HepG2 (cell line): ENCODE results near the gene GEMIN2. TPM values are rescaled to one million over a fixed set of nuclear protein-coding genes. Genes with fewer than 3 reads are reported as not detected.

Experiments used
- GABPA ChIP-seq, 2 experiments: IDR thresholded peaks; 2 replicates each; pipeline ENCODE4 v1.6.1; 2011 to 2016; ENCODE audit warnings: low read depth in 2 of 2, low read length in 1 of 2, missing biosample characterization in 1 of 2, missing genetic modification characterization in 1 of 2
- HHEX ChIP-seq: IDR thresholded peaks from 2 replicates; pipeline ENCODE4 v1.6.1; 2016; ENCODE audit warnings: control low read depth
- ISX ChIP-seq: sonication (generic); formaldehyde crosslinking; conservative IDR thresholded peaks from 2 replicates; pipeline ENCODE4 v1.5.0; 2020; ENCODE audit warnings: missing genetic modification reagents
- KDM2A ChIP-seq: sonication (generic); formaldehyde crosslinking; IDR thresholded peaks from 2 replicates; pipeline ENCODE4 v1.4.0; 2020; ENCODE audit warnings: low read depth, missing genetic modification reagents, borderline replicate concordance
- MAFG ChIP-seq: sonication (generic); formaldehyde crosslinking; IDR thresholded peaks from 2 replicates; pipeline ENCODE4 v1.5.1; 2020; ENCODE audit warnings: mild to moderate bottlenecking, missing genetic modification reagents
- MXD4 ChIP-seq: IDR thresholded peaks from 2 replicates; pipeline ENCODE4 v1.6.1; 2016; ENCODE audit warnings: mild to moderate bottlenecking, missing biosample characterization, missing genetic modification reagents
- SRF ChIP-seq: IDR thresholded peaks from 2 replicates; pipeline ENCODE4 v1.6.1; 2011; ENCODE audit warnings: mild to moderate bottlenecking, low read depth, low read length, moderate library complexity
- TAF1 ChIP-seq: sonication (generic); formaldehyde crosslinking; IDR thresholded peaks from 2 replicates; pipeline ENCODE4 v1.4.0; 2020; ENCODE audit warnings: missing genetic modification reagents
- ZBTB8A ChIP-seq: sonication (generic); formaldehyde crosslinking; IDR thresholded peaks from 2 replicates; pipeline ENCODE4 v1.4.0; 2020; ENCODE audit warnings: mild to moderate bottlenecking, low read depth, missing genetic modification reagents, borderline replicate concordance
- ZFP36L2 ChIP-seq: sonication (generic); formaldehyde crosslinking; IDR thresholded peaks from 2 replicates; pipeline ENCODE4 v1.4.0; 2020; ENCODE audit warnings: missing genetic modification reagents
- ZFP37 ChIP-seq: sonication (generic); formaldehyde crosslinking; IDR thresholded peaks from 2 replicates; pipeline ENCODE4 v1.4.0; 2020; ENCODE audit warnings: missing genetic modification reagents, borderline replicate concordance
- ZNF143 ChIP-seq: sonication (generic); formaldehyde crosslinking; IDR thresholded peaks from 2 replicates; pipeline ENCODE4 v1.4.0; 2020; ENCODE audit warnings: missing genetic modification reagents
- ZNF205 ChIP-seq: IDR thresholded peaks from 2 replicates; pipeline ENCODE4 v1.6.1; 2018; ENCODE audit warnings: missing biosample characterization, missing genetic modification reagents
- ZNF264 ChIP-seq: sonication (generic); formaldehyde crosslinking; IDR thresholded peaks from 2 replicates; pipeline ENCODE4 v1.4.0; 2020; ENCODE audit warnings: missing genetic modification reagents
- ZNF292 ChIP-seq: sonication (generic); formaldehyde crosslinking; IDR thresholded peaks from 2 replicates; pipeline ENCODE4 v1.8.1; 2022; ENCODE audit warnings: mild to moderate bottlenecking, low read depth, missing genetic modification reagents, borderline replicate concordance
- ZNF33B ChIP-seq: sonication (generic); formaldehyde crosslinking; IDR thresholded peaks from 2 replicates; pipeline ENCODE4 v1.5.1; 2020; ENCODE audit warnings: mild to moderate bottlenecking, missing genetic modification reagents
- ZNF782 ChIP-seq: sonication (generic); formaldehyde crosslinking; IDR thresholded peaks from 2 replicates; pipeline ENCODE4 v1.4.0; 2020; ENCODE audit warnings: missing genetic modification reagents, mild to moderate bottlenecking, borderline replicate concordance
- ZNF839 ChIP-seq: sonication (generic); formaldehyde crosslinking; IDR thresholded peaks from 2 replicates; pipeline ENCODE4 v1.4.0; 2020; ENCODE audit warnings: missing genetic modification reagents, mild to moderate bottlenecking, borderline replicate concordance
- ZZZ3 ChIP-seq: sonication (generic); formaldehyde crosslinking; IDR thresholded peaks from 2 replicates; pipeline ENCODE4 v1.4.0; 2020; ENCODE audit warnings: missing genetic modification reagents, mild to moderate bottlenecking, borderline replicate concordance
- polyA plus RNA-seq, 8 experiments: library from polyadenylated mRNA; depleted of rRNA in 3 of 8; stranded (reverse) in 7 of 8; unstranded in 1 of 8; fragments of >200 nt; fragmentation: Illumina TruSeq in 4 of 8; extraction: Trizol in 4 of 8; gene quantifications; 2 replicates each; pipeline versions ENCODE4 v1.2.1 to v1.2.3, GENCODE V29; 2011 to 2016; ENCODE audit warnings: low read depth in 4 of 8, missing spikeins in 1 of 8, mixed read lengths in 1 of 8; ENCODE audit not compliant: insufficient read depth in 1 of 8
- total RNA-seq, 5 experiments: library from RNA; depleted of rRNA; stranded (reverse); fragments of >200 nt; fragmentation: Illumina TruSeq; extraction: Trizol; gene quantifications; 2 replicates each; pipeline ENCODE4 v1.2.3, GENCODE V29; 2016; ENCODE audit warnings: low read depth in 1 of 5
- TF ChIP-seq, protein P1 (sequence below): sonication (generic); formaldehyde crosslinking; IDR thresholded peaks from 2 replicates; pipeline ENCODE4 v1.4.0; 2020; ENCODE audit warnings: low read depth, mild to moderate bottlenecking, missing genetic modification reagents
- TF ChIP-seq, protein P2 (sequence below): sonication (generic); formaldehyde crosslinking; IDR thresholded peaks from 2 replicates; pipeline ENCODE4 v1.4.0; 2020; ENCODE audit warnings: missing genetic modification reagents, borderline replicate concordance
- TF ChIP-seq, protein P3 (sequence below): sonication (generic); formaldehyde crosslinking; IDR thresholded peaks from 2 replicates; pipeline ENCODE4 v1.5.1; 2020; ENCODE audit warnings: missing genetic modification reagents, mild to moderate bottlenecking, borderline replicate concordance

Gene GEMIN2
- total and polyA plus RNA-seq, 2 of the 13 experiments (the other 11 are each of a cell fraction or from before 2014, with no cell fraction given), result 54.8 to 110 TPM

GRCh38 chr14:39114073-39114838, at the start of gene GEMIN2 (continued):
- peak; percentile 71; the same call in 1 of the 2 replicates for TF ChIP-seq ZNF205 (CRISPR knock-in tag)
- TF ChIP-seq, protein P1, sequence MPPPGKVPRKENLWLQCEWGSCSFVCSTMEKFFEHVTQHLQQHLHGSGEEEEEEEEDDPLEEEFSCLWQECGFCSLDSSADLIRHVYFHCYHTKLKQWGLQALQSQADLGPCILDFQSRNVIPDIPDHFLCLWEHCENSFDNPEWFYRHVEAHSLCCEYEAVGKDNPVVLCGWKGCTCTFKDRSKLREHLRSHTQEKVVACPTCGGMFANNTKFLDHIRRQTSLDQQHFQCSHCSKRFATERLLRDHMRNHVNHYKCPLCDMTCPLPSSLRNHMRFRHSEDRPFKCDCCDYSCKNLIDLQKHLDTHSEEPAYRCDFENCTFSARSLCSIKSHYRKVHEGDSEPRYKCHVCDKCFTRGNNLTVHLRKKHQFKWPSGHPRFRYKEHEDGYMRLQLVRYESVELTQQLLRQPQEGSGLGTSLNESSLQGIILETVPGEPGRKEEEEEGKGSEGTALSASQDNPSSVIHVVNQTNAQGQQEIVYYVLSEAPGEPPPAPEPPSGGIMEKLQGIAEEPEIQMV (CRISPR knock-in tag), result peak; percentile 97
- peak; percentile 90; the same call in 1 of the 2 replicates for TF ChIP-seq ZNF292 (CRISPR knock-in tag)
- no peak; the same call in 1 of the 2 replicates for TF ChIP-seq ZZZ3
- no peak for TF ChIP-seq MAFG
- peak; percentile 39 for TF ChIP-seq ZFP37 (CRISPR knock-in tag)
- TF ChIP-seq ISX (CRISPR knock-in tag), result no peak; the same call in 1 of the 2 replicates
- peak; percentile 97 for TF ChIP-seq TAF1 (CRISPR knock-in tag)
- peak; percentile 98 for TF ChIP-seq ZNF839
- TF ChIP-seq ZNF33B, result no peak
- TF ChIP-seq ZBTB8A (CRISPR knock-in tag), result peak; percentile 87; the same call in 1 of the 2 replicates
- TF ChIP-seq ZNF143 (CRISPR knock-in tag), result peak; percentile 68
- peak; percentile 85 for TF ChIP-seq ZNF264 (CRISPR knock-in tag)
- no peak for TF ChIP-seq GABPA (IDR thresholded peaks at IDR 0.05; ENCODE audit: low read depth, low read length)
- peak; percentile 71 for TF ChIP-seq GABPA (CRISPR knock-in tag; IDR thresholded peaks at IDR 0.05; ENCODE audit: low read depth)
- TF ChIP-seq KDM2A (CRISPR knock-in tag), result peak; percentile 97
- TF ChIP-seq MXD4 (CRISPR knock-in tag), result peak; percentile 92; the same call in 1 of the 2 replicates
- peak; percentile 93; the same call in 1 of the 2 replicates for TF ChIP-seq ZNF782 (CRISPR knock-in tag)
- TF ChIP-seq SRF, result peak; percentile 55; the same call in 1 of the 2 replicates
- peak; percentile 81; the same call in 1 of the 2 replicates for TF ChIP-seq ZFP36L2 (CRISPR knock-in tag)
- TF ChIP-seq, protein P2, sequence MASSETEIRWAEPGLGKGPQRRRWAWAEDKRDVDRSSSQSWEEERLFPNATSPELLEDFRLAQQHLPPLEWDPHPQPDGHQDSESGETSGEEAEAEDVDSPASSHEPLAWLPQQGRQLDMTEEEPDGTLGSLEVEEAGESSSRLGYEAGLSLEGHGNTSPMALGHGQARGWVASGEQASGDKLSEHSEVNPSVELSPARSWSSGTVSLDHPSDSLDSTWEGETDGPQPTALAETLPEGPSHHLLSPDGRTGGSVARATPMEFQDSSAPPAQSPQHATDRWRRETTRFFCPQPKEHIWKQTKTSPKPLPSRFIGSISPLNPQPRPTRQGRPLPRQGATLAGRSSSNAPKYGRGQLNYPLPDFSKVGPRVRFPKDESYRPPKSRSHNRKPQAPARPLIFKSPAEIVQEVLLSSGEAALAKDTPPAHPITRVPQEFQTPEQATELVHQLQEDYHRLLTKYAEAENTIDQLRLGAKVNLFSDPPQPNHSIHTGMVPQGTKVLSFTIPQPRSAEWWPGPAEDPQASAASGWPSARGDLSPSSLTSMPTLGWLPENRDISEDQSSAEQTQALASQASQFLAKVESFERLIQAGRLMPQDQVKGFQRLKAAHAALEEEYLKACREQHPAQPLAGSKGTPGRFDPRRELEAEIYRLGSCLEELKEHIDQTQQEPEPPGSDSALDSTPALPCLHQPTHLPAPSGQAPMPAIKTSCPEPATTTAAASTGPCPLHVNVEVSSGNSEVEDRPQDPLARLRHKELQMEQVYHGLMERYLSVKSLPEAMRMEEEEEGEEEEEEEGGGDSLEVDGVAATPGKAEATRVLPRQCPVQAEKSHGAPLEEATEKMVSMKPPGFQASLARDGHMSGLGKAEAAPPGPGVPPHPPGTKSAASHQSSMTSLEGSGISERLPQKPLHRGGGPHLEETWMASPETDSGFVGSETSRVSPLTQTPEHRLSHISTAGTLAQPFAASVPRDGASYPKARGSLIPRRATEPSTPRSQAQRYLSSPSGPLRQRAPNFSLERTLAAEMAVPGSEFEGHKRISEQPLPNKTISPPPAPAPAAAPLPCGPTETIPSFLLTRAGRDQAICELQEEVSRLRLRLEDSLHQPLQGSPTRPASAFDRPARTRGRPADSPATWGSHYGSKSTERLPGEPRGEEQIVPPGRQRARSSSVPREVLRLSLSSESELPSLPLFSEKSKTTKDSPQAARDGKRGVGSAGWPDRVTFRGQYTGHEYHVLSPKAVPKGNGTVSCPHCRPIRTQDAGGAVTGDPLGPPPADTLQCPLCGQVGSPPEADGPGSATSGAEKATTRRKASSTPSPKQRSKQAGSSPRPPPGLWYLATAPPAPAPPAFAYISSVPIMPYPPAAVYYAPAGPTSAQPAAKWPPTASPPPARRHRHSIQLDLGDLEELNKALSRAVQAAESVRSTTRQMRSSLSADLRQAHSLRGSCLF (CRISPR knock-in tag), result peak; percentile 80; the same call in 1 of the 2 replicates
- TF ChIP-seq HHEX (CRISPR knock-in tag), result no peak
- TF ChIP-seq, protein P3, sequence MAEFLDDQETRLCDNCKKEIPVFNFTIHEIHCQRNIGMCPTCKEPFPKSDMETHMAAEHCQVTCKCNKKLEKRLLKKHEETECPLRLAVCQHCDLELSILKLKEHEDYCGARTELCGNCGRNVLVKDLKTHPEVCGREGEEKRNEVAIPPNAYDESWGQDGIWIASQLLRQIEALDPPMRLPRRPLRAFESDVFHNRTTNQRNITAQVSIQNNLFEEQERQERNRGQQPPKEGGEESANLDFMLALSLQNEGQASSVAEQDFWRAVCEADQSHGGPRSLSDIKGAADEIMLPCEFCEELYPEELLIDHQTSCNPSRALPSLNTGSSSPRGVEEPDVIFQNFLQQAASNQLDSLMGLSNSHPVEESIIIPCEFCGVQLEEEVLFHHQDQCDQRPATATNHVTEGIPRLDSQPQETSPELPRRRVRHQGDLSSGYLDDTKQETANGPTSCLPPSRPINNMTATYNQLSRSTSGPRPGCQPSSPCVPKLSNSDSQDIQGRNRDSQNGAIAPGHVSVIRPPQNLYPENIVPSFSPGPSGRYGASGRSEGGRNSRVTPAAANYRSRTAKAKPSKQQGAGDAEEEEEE (CRISPR knock-in tag), result peak; percentile 25; the same call in 1 of the 2 replicates
